OCI-LY3 (cell line): ENCODE measurements around the gene FOXC1.

Source experiments
- H2AFZ ChIP-seq: fragments of 200-600, 300-600 bp; shearing (Covaris generic); 2 replicates; pipeline ENCODE4 v1.6.0; 2014; ENCODE audit warnings: antibody characterized with exemption, low read depth, low read length
- H3K27ac ChIP-seq: fragments of 200-600, 300-600 bp; sonication (generic); 2 replicates; pipeline ENCODE4 v1.5.1; 2014; ENCODE audit warnings: mild to moderate bottlenecking, low read length, moderate library complexity, mixed read lengths
- H3K27me3 ChIP-seq: fragments of 200-600, 300-600 bp; sonication (generic); 2 replicates; pipeline ENCODE4 v1.6.1; 2014; ENCODE audit warnings: low read depth, low read length, mixed read lengths
- H3K36me3 ChIP-seq: fragments of 200-600, 300-600 bp; sonication (generic); replicated peaks from 2 replicates; pipeline ENCODE3; 2014; ENCODE audit warnings: low read depth, low read length, mixed read lengths
- H3K4me1 ChIP-seq: fragments of 300-600, 200-600 bp; sonication (generic); 2 replicates; pipeline ENCODE4 v1.6.1; 2014; ENCODE audit warnings: low read length, mixed read lengths
- H3K4me2 ChIP-seq: fragments of 200-600, 300-600 bp; sonication (generic); 2 replicates; pipeline ENCODE4 v1.6.1; 2014; ENCODE audit warnings: low read length, mixed read lengths
- H3K4me3 ChIP-seq: fragments of 300-600, 200-600 bp; sonication (generic); 2 replicates; pipeline ENCODE4 v1.5.1; 2014; ENCODE audit warnings: antibody characterized with exemption, mild to moderate bottlenecking, low read length, moderate library complexity
- H3K79me2 ChIP-seq: fragments of 300-600, 200-600 bp; shearing (Covaris generic); 2 replicates; pipeline ENCODE4 v1.6.1; 2014; ENCODE audit warnings: mild to moderate bottlenecking, low read length, mixed read lengths
- H3K9ac ChIP-seq: fragments of 300-600, 200-600 bp; shearing (Covaris generic); 2 replicates; pipeline ENCODE4 v1.6.0; 2014; ENCODE audit warnings: mild to moderate bottlenecking, low read length, moderate library complexity
- H3K9me3 ChIP-seq: fragments of 200-600, 300-600 bp; shearing (Covaris generic); 2 replicates; pipeline ENCODE4 v1.6.1; 2014; ENCODE audit warnings: low read length, mixed read lengths; ENCODE audit not compliant: insufficient read depth
- H4K20me1 ChIP-seq: fragments of 200-600, 300-600 bp; sonication (generic); 2 replicates; pipeline ENCODE4 v1.6.1; 2016; ENCODE audit warnings: low read length, mixed read lengths; ENCODE audit not compliant: insufficient read depth
- EZH2phosphoT487 ChIP-seq: fragments of 200-600 bp; shearing (Covaris generic); IDR thresholded peaks from 2 replicates; pipeline ENCODE4 v1.6.1; 2018; ENCODE audit warnings: antibody characterized with exemption, mixed run types, low read depth
- TF ChIP-seq, protein P1 (sequence below): fragments of 200-600, 300-600 bp; sonication (generic); IDR thresholded peaks from 2 replicates; pipeline ENCODE4 v1.5.1; 2014; ENCODE audit warnings: antibody characterized with exemption, low read length, low read depth

Gene FOXC1

GRCh38 chr6:1626481-1626880 is 16.8 kb downstream of the FOXC1 start:
- no peaks in the 10 kb centered on the region for H3K79me2 ChIP-seq
- H3K27me3 ChIP-seq, result peaks cover 9% of the 10 kb centered on the region
- H3K4me1 ChIP-seq, result peaks cover 4% of the 10 kb centered on the region; the same call in 1 of the 2 replicates
- TF ChIP-seq, protein P1, sequence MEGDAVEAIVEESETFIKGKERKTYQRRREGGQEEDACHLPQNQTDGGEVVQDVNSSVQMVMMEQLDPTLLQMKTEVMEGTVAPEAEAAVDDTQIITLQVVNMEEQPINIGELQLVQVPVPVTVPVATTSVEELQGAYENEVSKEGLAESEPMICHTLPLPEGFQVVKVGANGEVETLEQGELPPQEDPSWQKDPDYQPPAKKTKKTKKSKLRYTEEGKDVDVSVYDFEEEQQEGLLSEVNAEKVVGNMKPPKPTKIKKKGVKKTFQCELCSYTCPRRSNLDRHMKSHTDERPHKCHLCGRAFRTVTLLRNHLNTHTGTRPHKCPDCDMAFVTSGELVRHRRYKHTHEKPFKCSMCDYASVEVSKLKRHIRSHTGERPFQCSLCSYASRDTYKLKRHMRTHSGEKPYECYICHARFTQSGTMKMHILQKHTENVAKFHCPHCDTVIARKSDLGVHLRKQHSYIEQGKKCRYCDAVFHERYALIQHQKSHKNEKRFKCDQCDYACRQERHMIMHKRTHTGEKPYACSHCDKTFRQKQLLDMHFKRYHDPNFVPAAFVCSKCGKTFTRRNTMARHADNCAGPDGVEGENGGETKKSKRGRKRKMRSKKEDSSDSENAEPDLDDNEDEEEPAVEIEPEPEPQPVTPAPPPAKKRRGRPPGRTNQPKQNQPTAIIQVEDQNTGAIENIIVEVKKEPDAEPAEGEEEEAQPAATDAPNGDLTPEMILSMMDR, result no peak
- no peak for TF ChIP-seq EZH2phosphoT487
- no peaks in the 10 kb centered on the region for H3K9me3 ChIP-seq
- H3K4me2 ChIP-seq, result no peak overlapping the region
- H4K20me1 ChIP-seq, result no peaks in the 10 kb centered on the region
- no peak overlapping the region for H3K4me3 ChIP-seq
- H3K27ac ChIP-seq, result no peak overlapping the region
- no peak overlapping the region for H2AFZ ChIP-seq
- no peaks in the 10 kb centered on the region for H3K36me3 ChIP-seq
- no peak overlapping the region for H3K9ac ChIP-seq

GRCh38 chr6:1627827-1628560 is 18.3 kb downstream of the FOXC1 start:
- H3K27me3 ChIP-seq, result peaks cover 9% of the 10 kb centered on the region
- no peaks in the 10 kb centered on the region for H3K9me3 ChIP-seq
- H3K4me2 ChIP-seq, result no peak overlapping the region
- H3K4me1 ChIP-seq, result peaks cover 4% of the 10 kb centered on the region; the same call in 1 of the 2 replicates
- TF ChIP-seq, protein P1, result no peak
- no peak for TF ChIP-seq EZH2phosphoT487
- H3K9ac ChIP-seq, result no peak overlapping the region
- H4K20me1 ChIP-seq, result no peaks in the 10 kb centered on the region
- no peaks in the 10 kb centered on the region for H3K79me2 ChIP-seq
- no peak overlapping the region for H2AFZ ChIP-seq
- no peak overlapping the region for H3K27ac ChIP-seq
- H3K4me3 ChIP-seq, result no peak overlapping the region
- no peaks in the 10 kb centered on the region for H3K36me3 ChIP-seq

GRCh38 chr6:1629316-1629715 is 19.6 kb downstream of the FOXC1 start:
- H3K4me2 ChIP-seq, result no peak overlapping the region
- H3K79me2 ChIP-seq, result no peaks in the 10 kb centered on the region
- no peak overlapping the region for H3K27ac ChIP-seq
- no peak overlapping the region for H2AFZ ChIP-seq
- H3K9ac ChIP-seq, result no peak overlapping the region
- no peak for TF ChIP-seq EZH2phosphoT487
- TF ChIP-seq, protein P1, result no peak
- peaks cover 9% of the 10 kb centered on the region for H3K27me3 ChIP-seq
- no peak overlapping the region for H3K4me3 ChIP-seq
- peaks cover 4% of the 10 kb centered on the region; the same call in 1 of the 2 replicates for H3K4me1 ChIP-seq
- no peaks in the 10 kb centered on the region for H4K20me1 ChIP-seq
- H3K9me3 ChIP-seq, result no peaks in the 10 kb centered on the region
- H3K36me3 ChIP-seq, result no peaks in the 10 kb centered on the region

GRCh38 chr6:1630212-1630770 is 20.6 kb downstream of the FOXC1 start:
- Histone ChIP-seq H2AFZ (no peak overlapping the region), H3K9me3 (no peaks in the 10 kb centered on the region), H4K20me1 (no peaks in the 10 kb centered on the region), H3K36me3 (no peaks in the 10 kb centered on the region), H3K4me1 (peaks cover 2% of the 10 kb centered on the region; the same call in 1 of the 2 replicates), H3K4me2 (no peak overlapping the region), H3K27ac (no peak overlapping the region), H3K27me3 (peaks cover 7% of the 10 kb centered on the region), H3K4me3 (no peak overlapping the region), H3K9ac (no peak overlapping the region), H3K79me2 (no peaks in the 10 kb centered on the region)
- no peak for TF ChIP-seq EZH2phosphoT487
- TF ChIP-seq, protein P1, result no peak
